KMS-11 (cell line): ENCODE data around the gene EXOC3L2.
A peak's percentile ranks its signal among the peaks of the same experiment; 100 is the strongest.

Experiments
- H2AFZ ChIP-seq: fragments of 200-600 bp; sonication (generic); 2 replicates; pipeline ENCODE4 v1.6.1; 2016; ENCODE audit warnings: antibody characterized with exemption, mixed run types, low read depth
- H3K27ac ChIP-seq: fragments of 200-600 bp; sonication (generic); 2 replicates; pipeline ENCODE4 v1.6.1; 2016; ENCODE audit warnings: mild to moderate bottlenecking, mixed run types
- H3K27me3 ChIP-seq: fragments of 200-600 bp; sonication (generic); 2 replicates; pipeline ENCODE4 v1.6.1; 2017; ENCODE audit warnings: mild to moderate bottlenecking, low read depth, mixed run types, moderate library complexity; ENCODE audit not compliant: insufficient read depth
- H3K36me3 ChIP-seq: fragments of 200-600 bp; sonication (generic); 2 replicates; pipeline ENCODE4 v1.6.1; 2017; ENCODE audit warnings: mild to moderate bottlenecking, mixed run types; ENCODE audit not compliant: insufficient read depth
- H3K4me1 ChIP-seq: fragments of 200-600 bp; sonication (generic); 2 replicates; pipeline ENCODE4 v1.6.1; 2016; ENCODE audit warnings: mild to moderate bottlenecking, low read depth, mixed run types; ENCODE audit not compliant: poor library complexity, severe bottlenecking
- H3K4me2 ChIP-seq: fragments of 200-600 bp; sonication (generic); 2 replicates; pipeline ENCODE4 v1.7.0; 2016; ENCODE audit warnings: mild to moderate bottlenecking, mixed run types
- H3K4me3 ChIP-seq: fragments of 200-600 bp; sonication (generic); IDR thresholded peaks from 2 replicates; pipeline ENCODE4 v1.6.1; 2017; ENCODE audit warnings: low read depth, low read length, mixed read lengths; ENCODE audit not compliant: insufficient read depth
- H3K79me2 ChIP-seq: fragments of 200-600 bp; sonication (generic); 2 replicates; pipeline ENCODE4 v1.6.1; 2016; ENCODE audit warnings: low read depth, mixed run types; ENCODE audit not compliant: insufficient read depth
- H3K9ac ChIP-seq: fragments of 200-600 bp; sonication (generic); 2 replicates; pipeline ENCODE4 v1.6.1; 2016; ENCODE audit warnings: mild to moderate bottlenecking, mixed run types
- H4K20me1 ChIP-seq: fragments of 200-600 bp; sonication (generic); 2 replicates; pipeline ENCODE4 v1.6.1; 2016; ENCODE audit warnings: mild to moderate bottlenecking, mixed run types; ENCODE audit not compliant: insufficient read depth
- CTCF ChIP-seq: fragments of 200-600 bp; sonication (generic); conservative IDR thresholded peaks from 2 replicates; pipeline ENCODE4 v1.6.1; 2017; ENCODE audit warnings: low read depth, mild to moderate bottlenecking, antibody characterized with exemption, low read length, moderate library complexity, mixed read lengths

EXOC3L2 gene

DNA sequence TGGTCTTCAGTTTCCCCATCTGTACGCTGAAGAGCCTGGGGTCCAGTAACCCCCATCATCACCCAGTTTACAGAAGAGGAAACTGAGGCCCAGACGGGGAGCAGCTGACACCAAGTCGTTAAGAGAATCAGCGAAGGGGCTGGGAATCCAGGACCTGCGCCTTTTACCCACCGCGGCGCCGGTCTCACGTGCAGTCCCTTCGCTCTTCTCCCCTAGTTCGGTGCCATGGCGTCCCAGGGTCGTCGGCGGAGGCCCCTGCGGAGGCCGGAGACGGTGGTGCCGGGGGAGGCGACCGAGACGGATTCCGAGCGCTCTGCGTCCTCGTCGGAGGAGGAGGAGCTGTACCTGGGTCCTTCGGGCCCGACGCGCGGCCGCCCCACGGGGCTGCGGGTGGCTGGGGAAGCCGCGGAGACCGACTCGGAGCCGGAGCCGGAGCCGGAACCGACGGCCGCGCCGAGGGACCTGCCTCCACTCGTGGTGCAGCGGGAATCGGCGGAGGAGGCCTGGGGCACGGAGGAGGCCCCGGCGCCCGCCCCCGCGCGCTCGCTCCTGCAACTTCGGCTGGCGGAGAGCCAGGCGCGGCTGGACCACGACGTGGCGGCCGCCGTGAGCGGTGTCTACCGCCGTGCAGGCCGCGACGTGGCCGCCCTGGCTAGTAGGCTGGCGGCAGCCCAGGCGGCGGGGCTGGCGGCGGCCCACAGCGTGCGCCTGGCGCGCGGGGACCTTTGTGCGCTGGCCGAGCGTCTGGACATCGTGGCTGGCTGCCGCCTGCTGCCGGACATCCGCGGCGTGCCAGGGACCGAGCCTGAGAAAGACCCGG lies 65.9 kb downstream of the EXOC3L2 start:
- peak overlapping the region; percentile 66 for H2AFZ ChIP-seq
- peak overlapping the region; percentile 63 for H3K9ac ChIP-seq
- no peak overlapping the region for H3K4me3 ChIP-seq
- H3K27ac ChIP-seq: peak overlapping the region; percentile 69
- peaks cover 27% of the 10 kb centered on the region for H3K4me1 ChIP-seq
- TF ChIP-seq CTCF: no peak
- no peaks in the 10 kb centered on the region for H3K27me3 ChIP-seq
- H3K79me2 ChIP-seq: peaks cover 43% of the 10 kb centered on the region; the same call in 1 of the 2 replicates
- no peaks in the 10 kb centered on the region for H3K36me3 ChIP-seq
- H4K20me1 ChIP-seq: no peaks in the 10 kb centered on the region
- H3K4me2 ChIP-seq: peak overlapping the region; percentile 75

GRCh38 chr19:45178262-45179071 lies 66.7 kb downstream of the EXOC3L2 start, which contains the start of gene BLOC1S3:
Gene BLOC1S3, plus strand, starts transcription at chr19:45178784. Its CDS starts 513 bp downstream, at chr19:45179297.
- H4K20me1 ChIP-seq: no peaks in the 10 kb centered on the region
- H3K79me2 ChIP-seq: peaks cover 43% of the 10 kb centered on the region; the same call in 1 of the 2 replicates

GRCh38 chr19:45177817-45178261 lies 67.4 kb downstream of the EXOC3L2 start, which contains the start of gene TRAPPC6A:
Gene TRAPPC6A, minus strand, starts transcription at chr19:45178237. Its CDS starts 19 bp downstream, at chr19:45178218.
- H3K36me3 ChIP-seq: no peaks in the 10 kb centered on the region
- H3K4me3 ChIP-seq: peak within 1 kb of the TSS; percentile 47
- H4K20me1 ChIP-seq: no peaks in the 10 kb centered on the region
- H3K27me3 ChIP-seq: no peaks in the 10 kb centered on the region
- H3K27ac ChIP-seq: peak within 1 kb of the TSS; percentile 69
- TF ChIP-seq CTCF: no peak
- H3K9ac ChIP-seq: peak within 1 kb of the TSS; percentile 63
- H3K4me2 ChIP-seq: peak within 1 kb of the TSS; percentile 99
- peaks cover 43% of the 10 kb centered on the region; the same call in 1 of the 2 replicates for H3K79me2 ChIP-seq
- peak within 1 kb of the TSS; percentile 66 for H2AFZ ChIP-seq
- H3K4me1 ChIP-seq: peaks cover 34% of the 10 kb centered on the region

More at GRCh38 chr19:45178262-45179071, 66.7 kb downstream of the EXOC3L2 start, which contains the start of gene BLOC1S3:
- H3K27me3 ChIP-seq: no peaks in the 10 kb centered on the region
- H3K4me1 ChIP-seq: peaks cover 34% of the 10 kb centered on the region
- peak; percentile 59; the same call in 1 of the 2 replicates for TF ChIP-seq CTCF
- H3K27ac ChIP-seq: peak within 1 kb of the TSS; percentile 69
- H2AFZ ChIP-seq: peak within 1 kb of the TSS; percentile 66
- no peaks in the 10 kb centered on the region for H3K36me3 ChIP-seq
- peak within 1 kb of the TSS; percentile 47 for H3K4me3 ChIP-seq
- peak within 1 kb of the TSS; percentile 63 for H3K9ac ChIP-seq
- peak within 1 kb of the TSS; percentile 99 for H3K4me2 ChIP-seq

GRCh38 chr19:45175515-45176345 lies 69.5 kb downstream of the EXOC3L2 start:
- peaks cover 27% of the 10 kb centered on the region for H3K4me1 ChIP-seq
- H3K27ac ChIP-seq: no peak overlapping the region
- H3K27me3 ChIP-seq: no peaks in the 10 kb centered on the region
- H3K4me3 ChIP-seq: no peak overlapping the region
- H3K36me3 ChIP-seq: no peaks in the 10 kb centered on the region
- TF ChIP-seq CTCF: no peak
- no peak overlapping the region for H3K4me2 ChIP-seq
- H3K79me2 ChIP-seq: peaks cover 27% of the 10 kb centered on the region; the same call in 1 of the 2 replicates
- no peak overlapping the region for H2AFZ ChIP-seq
- H4K20me1 ChIP-seq: no peaks in the 10 kb centered on the region
- H3K9ac ChIP-seq: no peak overlapping the region
